Adrenal gland (tissue), 12 donors: ENCODE results near the gene NCDN. TPM values are rescaled to one million over a fixed set of nuclear protein-coding genes. Genes with fewer than 3 reads are reported as not detected.

Source experiments
- DNase-seq, 7 donors: peaks; one replicate each; pipeline ENCODE4 v3.0.0-alpha.2; 2019 to 2020
- H3K27ac ChIP-seq, 5 donors: fragments of 200-600 bp; sonication (generic) in 4 of 5; 1 replicate in 3 of 5; 2 replicates in 2 of 5; pipeline versions ENCODE4 v1.5.1 to v1.8.0; 2016 to 2020; ENCODE audit warnings: mild to moderate bottlenecking in 1 of 5
- H3K27me3 ChIP-seq: fragments of 200-600 bp; 2 replicates; pipeline ENCODE4 v1.8.0; 2021
- H3K36me3 ChIP-seq, 2 donors: fragments of 200-600 bp; replicated peaks in 1 of 2; 1 replicate in 1 of 2; 2 replicates in 1 of 2; pipeline versions ENCODE4 v1.5.1 to v1.8.0; 2018 to 2022
- H3K4me1 ChIP-seq, 2 donors: fragments of 200-600 bp; replicated peaks in 1 of 2; 1 replicate in 1 of 2; 2 replicates in 1 of 2; pipeline versions ENCODE4 v1.5.1 to v1.8.0; 2018 to 2021
- H3K4me3 ChIP-seq, 4 donors: fragments of 200-600 bp; sonication (generic) in 3 of 4; one replicate each; pipeline ENCODE4 v1.5.1; 2016 to 2018
- H3K9me3 ChIP-seq, 3 donors: fragments of 200-600 bp; sonication (generic) in 1 of 3; replicated peaks in 1 of 3; 1 replicate in 2 of 3; 2 replicates in 1 of 3; pipeline versions ENCODE4 v1.5.1 to v1.8.0; 2016 to 2021
- POLR2A ChIP-seq, 2 donors: fragments of 450-650 bp; IDR thresholded peaks; one replicate each; pipeline ENCODE4 v1.6.1; 2017; ENCODE audit warnings: antibody characterized with exemption in 2 of 2, mild to moderate bottlenecking in 2 of 2, moderate library complexity in 1 of 2
- WGBS, 4 donors: extraction: QIAGEN DNeasy Blood & Tissue Kit in 2 of 4; methylation state at CpG; one replicate each; pipeline versions ENCODE4 v1.1.5 to v1.1.7; 2013 to 2017; 5-methylcytosine and 5-hydroxymethylcytosine counted together
- intact Hi-C, 2 donors: fragments of 100-400 bp; cut with DNase I; formaldehyde crosslinking; loops; one replicate each; pipeline versions ENCODE4 v1.14.1 to v1.15.0; 2022 to 2023
- polyA plus RNA-seq, 3 donors: library from polyadenylated mRNA; stranded (reverse); fragments of 200-250 nt in 2 of 3; fragments of 350-450 nt in 1 of 3; fragmentation: Illumina TruSeq in 1 of 3; extraction: RNeasy Lipid Tissue Mini Kit (QIAGEN cat#74804) in 1 of 3; gene quantifications; one replicate each; pipeline ENCODE4 v1.2.3, GENCODE V29; 2013 to 2014
- total RNA-seq, 9 donors: library from RNA; depleted of rRNA in 4 of 9; stranded (reverse); fragments of >200 nt in 4 of 9; fragments of 120-200 nt in 1 of 9; fragmentation: NEBNext Ultra II Directional in 1 of 9; extraction: Animal tissue kit (Norgen Biotek cat#: 25700) in 1 of 9; gene quantifications; one replicate each; pipeline versions ENCODE4 v1.1.0 to v1.2.4, GENCODE V29; 2013 to 2023
- TF ChIP-seq, protein P1 (sequence below), 6 experiments: fragments of 450-650 bp in 4 of 6; fragments of 200-600 bp in 2 of 6; sonication (generic) in 1 of 6; IDR thresholded peaks; 1 replicate in 5 of 6; 2 replicates in 1 of 6; pipeline versions ENCODE4 v1.5.1 to v1.8.0; 2016 to 2021; ENCODE audit warnings: antibody characterized with exemption in 6 of 6, mild to moderate bottlenecking in 2 of 6, moderate library complexity in 1 of 6
- donor health status: healthy with polysubstance abuse.
- donor health status: Bipolar disorder and iron deficiency.
- donor health status: DM: yes; HTN: yes; CAD: no.
- donor health status: DM: no; HTN: no; CAD: no.
- donor health status: DM: no; HTN: no; CAD: no.
- donor health status: DM: yes; HTN: yes; CAD: no.

NCDN gene
- total and polyA plus RNA-seq, 12 donors = 12.0 to 49.3 (median 38.7) TPM

DNA sequence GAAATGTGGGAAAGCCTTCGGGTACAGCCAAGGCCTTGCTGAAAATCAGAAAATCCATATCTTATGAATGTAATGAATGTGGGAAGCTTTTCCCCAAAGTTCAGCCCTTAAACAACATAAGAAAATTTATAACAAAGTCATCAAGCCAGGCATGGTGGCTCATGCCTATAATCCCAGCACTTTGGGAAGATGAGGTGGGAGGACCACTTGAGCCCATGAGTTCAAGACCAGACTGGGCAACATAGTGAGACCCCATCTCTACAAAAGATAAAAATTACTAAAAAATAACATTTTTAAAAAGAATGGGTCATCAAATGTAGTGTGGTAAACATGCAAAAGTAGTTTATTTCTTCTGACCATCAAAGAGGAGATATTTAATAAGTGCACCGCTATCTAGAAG lies 46.3 kb upstream of the NCDN start:
- H3K4me3 ChIP-seq = no peak overlapping the region
- peaks cover 0 to 4% (median 0%) of the 10 kb centered on the region in 3 donors for H3K9me3 ChIP-seq
- WGBS, 4 donors = 97 to 100% (median 98%) methylated on average over 2 of the region's 2 CpGs
- no peak overlapping the region for H3K27ac ChIP-seq
- DNase-seq = no peak
- H3K4me1 ChIP-seq = peaks cover 3 to 34% of the 10 kb centered on the region in 2 donors
- intact Hi-C loops = no loop called here
- H3K27me3 ChIP-seq = no peaks in the 10 kb centered on the region
- peaks cover 0 to 5% of the 10 kb centered on the region in 2 donors for H3K36me3 ChIP-seq
- TF ChIP-seq, protein P1, sequence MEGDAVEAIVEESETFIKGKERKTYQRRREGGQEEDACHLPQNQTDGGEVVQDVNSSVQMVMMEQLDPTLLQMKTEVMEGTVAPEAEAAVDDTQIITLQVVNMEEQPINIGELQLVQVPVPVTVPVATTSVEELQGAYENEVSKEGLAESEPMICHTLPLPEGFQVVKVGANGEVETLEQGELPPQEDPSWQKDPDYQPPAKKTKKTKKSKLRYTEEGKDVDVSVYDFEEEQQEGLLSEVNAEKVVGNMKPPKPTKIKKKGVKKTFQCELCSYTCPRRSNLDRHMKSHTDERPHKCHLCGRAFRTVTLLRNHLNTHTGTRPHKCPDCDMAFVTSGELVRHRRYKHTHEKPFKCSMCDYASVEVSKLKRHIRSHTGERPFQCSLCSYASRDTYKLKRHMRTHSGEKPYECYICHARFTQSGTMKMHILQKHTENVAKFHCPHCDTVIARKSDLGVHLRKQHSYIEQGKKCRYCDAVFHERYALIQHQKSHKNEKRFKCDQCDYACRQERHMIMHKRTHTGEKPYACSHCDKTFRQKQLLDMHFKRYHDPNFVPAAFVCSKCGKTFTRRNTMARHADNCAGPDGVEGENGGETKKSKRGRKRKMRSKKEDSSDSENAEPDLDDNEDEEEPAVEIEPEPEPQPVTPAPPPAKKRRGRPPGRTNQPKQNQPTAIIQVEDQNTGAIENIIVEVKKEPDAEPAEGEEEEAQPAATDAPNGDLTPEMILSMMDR (IDR thresholded peaks at IDR 0.05) = no peak
- TF ChIP-seq POLR2A (IDR thresholded peaks at IDR 0.05) = no peak

DNA sequence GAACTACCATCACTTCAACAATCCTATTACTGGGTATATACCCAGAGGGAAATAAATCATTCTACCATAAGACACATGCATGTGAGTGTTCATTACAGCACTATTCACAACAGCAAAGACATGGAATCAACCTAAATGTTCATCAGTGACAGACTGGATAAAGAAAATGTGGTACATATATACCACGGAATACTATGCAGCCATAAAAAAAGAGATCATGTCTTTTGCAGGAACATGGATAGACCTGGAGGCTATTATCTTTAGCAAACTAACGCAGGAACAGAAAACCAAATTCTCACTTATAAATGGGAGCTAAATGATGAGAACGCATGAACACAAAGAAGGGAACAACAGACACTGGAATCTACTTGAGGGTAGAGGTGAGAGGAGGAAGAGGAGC lies 39.4 kb upstream of the NCDN start:
- H3K27ac ChIP-seq = no peak overlapping the region
- H3K4me3 ChIP-seq = no peak overlapping the region
- H3K9me3 ChIP-seq = peaks cover 0 to 5% (median 0%) of the 10 kb centered on the region in 3 donors
- no peaks in the 10 kb centered on the region for H3K36me3 ChIP-seq
- H3K27me3 ChIP-seq = no peaks in the 10 kb centered on the region
- intact Hi-C loops = no loop called here
- 94 to 99% (median 97%) methylated on average over 3 of the region's 3 CpGs for WGBS, 4 donors
- peaks cover 0 to 8% of the 10 kb centered on the region in 2 donors for H3K4me1 ChIP-seq
- DNase-seq = no peak
- no peak for TF ChIP-seq POLR2A (IDR thresholded peaks at IDR 0.05)
- TF ChIP-seq, protein P1 (IDR thresholded peaks at IDR 0.05) = no peak

DNA sequence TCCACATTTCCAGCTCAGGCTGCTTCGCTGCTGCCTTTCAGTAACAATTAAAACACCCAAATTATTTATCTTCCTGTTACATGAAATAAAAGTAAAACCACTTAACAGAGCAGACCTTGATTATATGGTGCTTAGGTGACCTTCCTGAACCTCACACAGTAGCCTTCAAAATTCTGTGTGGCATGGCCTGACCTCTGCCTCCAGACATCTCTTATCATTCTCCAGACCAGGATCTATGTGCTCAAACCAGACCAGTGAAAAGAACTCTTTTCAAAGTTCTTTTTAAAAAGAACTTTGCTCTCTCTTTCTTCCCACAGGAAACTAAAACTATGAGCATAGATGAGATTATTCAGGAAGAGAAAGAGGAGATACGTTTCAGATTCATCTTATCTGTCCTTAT lies 38.2 kb upstream of the NCDN start:
- 45 to 59% (median 54%) methylated on average over 2 of the region's 2 CpGs for WGBS, 4 donors
- no peak overlapping the region for H3K4me3 ChIP-seq

DNA sequence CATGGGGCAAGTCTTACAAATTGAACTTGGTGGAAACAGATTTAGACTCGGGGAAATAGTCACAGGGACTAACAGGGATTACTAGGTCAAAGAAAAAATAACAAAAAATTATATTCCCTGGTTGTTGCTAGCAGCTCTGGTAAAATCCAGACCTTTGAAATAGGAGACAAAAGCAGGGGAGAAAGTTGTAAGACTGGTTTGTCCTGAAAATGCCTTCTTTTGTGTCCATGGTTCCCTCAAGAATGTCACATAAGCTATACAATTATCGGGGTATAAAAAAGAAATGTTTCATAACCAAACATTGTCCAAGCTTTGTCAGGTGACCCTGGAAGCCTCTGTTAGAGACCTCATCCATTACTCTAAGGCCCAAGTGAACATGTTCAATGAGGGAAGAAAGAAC lies 33.5 kb upstream of the NCDN start:
- no peak overlapping the region for H3K27ac ChIP-seq
- H3K4me3 ChIP-seq = no peak overlapping the region
- H3K27me3 ChIP-seq = no peaks in the 10 kb centered on the region
- no peaks in the 10 kb centered on the region for H3K36me3 ChIP-seq
- 94 to 96% (median 95%) methylated on average over 2 of the region's 2 CpGs for WGBS, 4 donors
- intact Hi-C loops = no loop called here
- peaks cover 0 to 8% of the 10 kb centered on the region in 2 donors for H3K4me1 ChIP-seq
- H3K9me3 ChIP-seq = no peaks in the 10 kb centered on the region
- TF ChIP-seq, protein P1 (IDR thresholded peaks at IDR 0.05) = no peak
- no peak for TF ChIP-seq POLR2A (IDR thresholded peaks at IDR 0.05)
- no peak for DNase-seq

More for the DNA sequence above, 38.2 kb upstream of the NCDN start:
- intact Hi-C loops = no loop called here
- H3K36me3 ChIP-seq = no peaks in the 10 kb centered on the region
- H3K27me3 ChIP-seq = no peaks in the 10 kb centered on the region
- H3K4me1 ChIP-seq = peaks cover 0 to 8% of the 10 kb centered on the region in 2 donors
- TF ChIP-seq POLR2A (IDR thresholded peaks at IDR 0.05) = no peak
- TF ChIP-seq, protein P1 (IDR thresholded peaks at IDR 0.05) = no peak
- peaks cover 0 to 5% (median 0%) of the 10 kb centered on the region in 3 donors for H3K9me3 ChIP-seq
- H3K27ac ChIP-seq = peak overlapping the region in 1 of 5 donors; percentile 33
- no peak for DNase-seq
